ENCODE data around the gene ATOH7. TPM values are rescaled to one million over a fixed set of nuclear protein-coding genes. Genes with fewer than 3 reads are reported as not detected.
A peak's percentile ranks its signal among the peaks of the same experiment; 100 is the strongest.
"Not testable (repeated sequence)": the region's sequence is repeated elsewhere in the genome, so short reads cannot be mapped to it uniquely, and the experiment has no call there.

ATOH7 gene
- total and polyA plus RNA-seq, 2 of the 4 experiments (the other 2 are of a cell fraction), result 0.05 TPM; not detected in 1

DNA sequence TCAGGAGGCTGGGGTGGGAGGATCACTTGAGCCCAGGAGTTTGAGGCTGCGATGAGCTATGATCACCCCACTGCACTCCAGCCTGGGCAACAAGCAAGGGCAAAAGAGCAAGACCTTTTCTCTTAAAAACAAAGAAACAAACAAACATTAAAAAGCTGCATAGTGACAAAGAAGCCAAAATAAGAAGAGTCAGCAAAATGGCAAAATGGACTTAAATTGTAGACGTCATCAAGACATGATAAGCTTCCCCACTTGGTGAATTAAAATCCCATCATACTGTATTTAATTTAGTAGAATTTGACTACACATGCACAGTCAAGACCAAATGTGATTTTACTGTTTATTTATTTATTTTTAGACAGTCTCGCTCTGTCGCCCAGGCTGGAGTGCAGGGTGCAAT, 48.8 kb upstream of the ATOH7 start:
- Histone ChIP-seq H2BK120ac (ENCODE audit: low read depth, low read length) (no peak overlapping the region), H3K4me1 (ENCODE audit: control insufficient read depth, insufficient read depth, low read length) (peaks cover 4% of the 10 kb centered on the region), H3K9ac (ENCODE audit: low read depth, low read length) (no peak overlapping the region), H2BK20ac (ENCODE audit: low read depth, low read length) (no peak overlapping the region), H3K79me1 (ENCODE audit: low read depth in 1 of 2, low read length in 2 of 2) (no peaks in the 10 kb centered on the region), H3K4me3 (ENCODE audit: insufficient read depth, low read depth, low read length) (no peak overlapping the region), H3K36me3 (ENCODE audit: control insufficient read depth, insufficient read depth, low read length) (no peaks in the 10 kb centered on the region), H2BK5ac (ENCODE audit: low read depth, low read length, poor library complexity, severe bottlenecking) (no peak overlapping the region), H2AK5ac (ENCODE audit: low read depth, low read length) (no peak overlapping the region), H3K18ac (ENCODE audit: low read depth, low read length) (no peak overlapping the region), H3K9me3 (ENCODE audit: control insufficient read depth, insufficient read depth, low read length) (peaks cover 7% of the 10 kb centered on the region; the same call in 1 of the 2 replicates), H3K23ac (ENCODE audit: low read depth, low read length) (no peak overlapping the region), H2AFZ (replicated peaks; ENCODE audit: low read length, poor library complexity) (no peak overlapping the region), H4K20me1 (ENCODE audit: insufficient read depth, low read length) (no peaks in the 10 kb centered on the region), H3K4ac (ENCODE audit: low read depth, low read length) (no peak overlapping the region), H2AK9ac (replicated peaks; ENCODE audit: low read depth, low read length, poor library complexity) (no peak overlapping the region), H2BK15ac (ENCODE audit: low read depth, low read length) (no peak overlapping the region), H3K27ac (ENCODE audit: insufficient read depth, low read length) (no peak overlapping the region), H3K27me3 (ENCODE audit: control insufficient read depth, insufficient read depth, low read length) (peaks cover 2% of the 10 kb centered on the region; the same call in 1 of the 2 replicates), H4K8ac (ENCODE audit: low read depth in 2 of 2, low read length in 2 of 2) (no peak overlapping the region), H4K91ac (ENCODE audit: insufficient read depth, low read depth, low read length) (no peak overlapping the region), H4K5ac (ENCODE audit: low read depth, low read length) (no peak overlapping the region), H3K4me2 (ENCODE audit: low read depth, low read length) (no peak overlapping the region), H3K9me1 (ENCODE audit: insufficient read depth, low read length) (no peaks in the 10 kb centered on the region), H3K56ac (ENCODE audit: extremely low read depth, insufficient read depth, low read length) (no peak overlapping the region), H3K14ac (replicated peaks; ENCODE audit: low read depth, low read length) (no peak overlapping the region)
- BruUV-seq (replicated peaks), result no TSS peak
- TF ChIP-seq CEBPB (IDR thresholded peaks at IDR 0.05; ENCODE audit: low read depth, low read length) (no peak), MAFK (IDR thresholded peaks at IDR 0.05; ENCODE audit: low read depth, low read length) (peak; percentile 86), MXI1 (IDR thresholded peaks at IDR 0.05; ENCODE audit: borderline replicate concordance, low read depth, low read length) (no peak), BHLHE40 (IDR thresholded peaks at IDR 0.05; ENCODE audit: low read depth, low read length) (no peak), ELK1 (IDR thresholded peaks at IDR 0.05; ENCODE audit: borderline replicate concordance, low read depth, low read length) (no peak)
- CTCF ChIA-PET, result no interaction called here
- ATAC-seq (ENCODE audit: low read depth), result no peak
- no CpG with 5 or more reads among the region's 4 CpGs for WGBS, 2 experiments (ENCODE audit: extremely low coverage in 2 of 2, insufficient read length in 1 of 2)
- POLR2A ChIA-PET (ENCODE audit: unreplicated experiment), result no interaction called here
- dilution Hi-C loops (cut with HindIII; ENCODE audit: low sequenced_read_pairs, unreplicated experiment) (no loop called here), in situ Hi-C loops (cut with MboI; ENCODE audit: low sequenced_read_pairs) (loop anchor here (25.0 kb wide), 1 partner anchor 418 kb away; no protein-coding TSS in a partner anchor), intact Hi-C loops (cut with micrococcal nuclease) (no loop called here)
- no peak for DNase-seq

DNA sequence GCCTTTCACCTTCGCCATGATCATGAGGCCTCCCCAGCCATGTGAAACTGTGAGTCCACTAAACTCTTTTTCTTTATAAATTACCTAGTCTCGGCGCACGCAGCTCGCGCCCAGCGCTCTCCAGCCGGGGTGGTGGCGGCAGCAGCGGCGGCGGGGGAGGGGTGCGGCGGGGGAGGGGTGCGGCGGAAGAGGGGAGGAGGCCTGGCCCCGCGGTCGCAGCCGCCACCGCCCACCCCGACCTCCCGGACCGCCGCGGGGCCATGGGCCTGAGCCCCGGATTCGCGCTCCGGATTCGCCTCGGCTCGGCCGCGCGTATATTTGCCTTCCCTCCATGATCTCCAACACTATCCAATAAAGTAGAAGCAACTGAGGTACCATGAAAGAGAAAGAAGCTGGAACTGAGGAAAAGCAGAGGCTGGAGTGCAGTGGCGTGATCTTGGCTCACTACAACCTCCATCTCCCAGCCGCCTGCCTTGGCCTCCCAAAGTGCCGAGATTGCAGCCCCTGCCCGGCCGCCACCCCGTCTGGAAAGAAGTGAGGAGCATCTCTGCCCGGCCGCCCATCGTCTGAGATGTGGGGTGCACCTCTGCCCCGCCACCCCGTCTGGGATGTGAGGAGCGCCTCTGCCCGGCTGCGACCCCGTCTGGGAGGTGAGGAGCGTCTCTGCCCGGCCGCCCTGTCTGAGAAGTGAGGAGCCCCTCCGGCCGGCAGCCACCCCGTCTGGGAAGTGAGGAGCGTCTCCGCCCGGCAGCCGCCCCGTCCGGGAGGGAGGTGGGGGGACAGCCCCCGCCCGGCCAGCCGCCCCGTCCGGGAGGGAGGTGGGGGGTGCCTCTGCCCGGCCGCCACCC, 47.2 kb upstream of the ATOH7 start:
- H4K91ac ChIP-seq (ENCODE audit: insufficient read depth, low read depth, low read length); DNase-seq; H2BK20ac ChIP-seq (ENCODE audit: low read depth, low read length); H4K5ac ChIP-seq (ENCODE audit: low read depth, low read length); H3K79me1 ChIP-seq (ENCODE audit: low read depth in 1 of 2, low read length in 2 of 2); BruUV-seq (replicated peaks); H3K23ac ChIP-seq (ENCODE audit: low read depth, low read length); dilution Hi-C loops (cut with HindIII; ENCODE audit: low sequenced_read_pairs, unreplicated experiment); H3K27ac ChIP-seq (ENCODE audit: insufficient read depth, low read length); H2BK15ac ChIP-seq (ENCODE audit: low read depth, low read length); H3K36me3 ChIP-seq (ENCODE audit: control insufficient read depth, insufficient read depth, low read length); H2BK5ac ChIP-seq (ENCODE audit: low read depth, low read length, poor library complexity, severe bottlenecking); H3K4me3 ChIP-seq (ENCODE audit: insufficient read depth, low read depth, low read length); H3K27me3 ChIP-seq (ENCODE audit: control insufficient read depth, insufficient read depth, low read length); H3K9me3 ChIP-seq (ENCODE audit: control insufficient read depth, insufficient read depth, low read length); ATAC-seq (ENCODE audit: low read depth); intact Hi-C loops (cut with micrococcal nuclease); H3K4me2 ChIP-seq (ENCODE audit: low read depth, low read length); H4K20me1 ChIP-seq (ENCODE audit: insufficient read depth, low read length); H2AK5ac ChIP-seq (ENCODE audit: low read depth, low read length); H3K18ac ChIP-seq (ENCODE audit: low read depth, low read length); H3K56ac ChIP-seq (ENCODE audit: extremely low read depth, insufficient read depth, low read length); H2BK120ac ChIP-seq (ENCODE audit: low read depth, low read length); H3K4me1 ChIP-seq (ENCODE audit: control insufficient read depth, insufficient read depth, low read length); H3K9me1 ChIP-seq (ENCODE audit: insufficient read depth, low read length); POLR2A ChIA-PET (ENCODE audit: unreplicated experiment); CTCF ChIA-PET; H4K8ac ChIP-seq (ENCODE audit: low read depth in 2 of 2, low read length in 2 of 2); H2AFZ ChIP-seq (replicated peaks; ENCODE audit: low read length, poor library complexity); H3K4ac ChIP-seq (ENCODE audit: low read depth, low read length); H2AK9ac ChIP-seq (replicated peaks; ENCODE audit: low read depth, low read length, poor library complexity); H3K9ac ChIP-seq (ENCODE audit: low read depth, low read length); H3K14ac ChIP-seq (replicated peaks; ENCODE audit: low read depth, low read length): not testable (repeated sequence)
- in situ Hi-C loops (cut with MboI; ENCODE audit: low sequenced_read_pairs), result loop anchor here (25.0 kb wide), 1 partner anchor 417 kb away; no protein-coding TSS in a partner anchor
- WGBS, 2 experiments (ENCODE audit: extremely low coverage in 2 of 2, insufficient read length in 1 of 2), result 86% methylated on average over 13 of the region's 70 CpGs; no CpG with 5 or more reads in 1 of the 2 experiments

All from IMR-90 (cell line).